ENCODE measurements around the gene UACA. TPM values are rescaled to one million over a fixed set of nuclear protein-coding genes. Genes with fewer than 3 reads are reported as not detected.

The UACA gene
- total RNA-seq, 1 experiment from 2014 or later = 38.0 TPM

DNA sequence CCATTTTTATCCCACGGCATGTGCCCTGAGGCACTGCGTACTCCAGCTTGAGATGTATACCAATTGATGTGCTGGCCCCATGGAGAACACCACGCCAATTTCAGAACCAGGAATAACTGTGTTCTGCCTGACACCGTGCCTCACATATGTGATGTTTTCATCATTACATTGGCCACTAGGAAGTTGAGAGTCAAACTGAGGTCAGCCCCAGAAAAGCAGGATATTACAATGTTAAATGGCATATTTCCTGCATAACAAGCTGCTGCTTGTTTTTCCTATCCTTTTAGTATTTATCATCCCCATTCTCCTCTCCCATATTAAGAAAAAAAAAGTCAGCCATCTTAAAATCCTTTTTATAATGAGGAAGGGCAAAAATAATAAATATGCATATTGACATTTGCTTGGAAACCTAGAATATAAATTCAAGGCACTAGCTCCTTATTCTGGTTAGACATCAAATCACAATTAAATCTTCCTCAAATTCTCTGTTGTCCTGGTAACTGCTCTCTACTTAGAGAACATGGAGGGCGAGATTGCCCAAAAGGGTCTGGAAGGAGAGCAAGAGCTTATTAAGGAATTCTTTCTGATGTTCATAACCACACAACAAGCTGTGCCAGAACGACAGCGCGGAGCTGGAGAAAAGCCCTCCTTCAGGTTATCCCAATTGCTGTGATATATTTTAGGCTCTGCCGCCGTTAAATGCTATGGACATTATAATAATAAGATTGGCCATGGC, 112.6 kb downstream of the UACA start:
- Histone ChIP-seq H3K79me1 (ENCODE audit: insufficient read depth, low read depth, low read length, poor library complexity, severe bottlenecking) (no peaks in the 10 kb centered on the region), H2BK15ac (ENCODE audit: low read depth, low read length) (no peak overlapping the region), H2BK120ac (ENCODE audit: low read depth, low read length, poor library complexity, severe bottlenecking) (no peak overlapping the region), H2AFZ (ENCODE audit: low read length) (no peak overlapping the region), H4K20me1 (ENCODE audit: control insufficient read depth, insufficient read depth, insufficient read length) (no peaks in the 10 kb centered on the region), H3K23ac (ENCODE audit: insufficient read length, low read depth, low read length) (no peak overlapping the region), H3K4ac (ENCODE audit: low read depth, low read length) (no peak overlapping the region), H2BK20ac (ENCODE audit: low read depth, low read length, poor library complexity, severe bottlenecking) (no peak overlapping the region), H3K18ac (ENCODE audit: insufficient read length, low read depth, low read length) (no peak overlapping the region), H2BK12ac (ENCODE audit: insufficient read length, low read depth, low read length) (no peak overlapping the region), H4K91ac (ENCODE audit: insufficient read length, low read depth, low read length) (no peak overlapping the region), H3K23me2 (ENCODE audit: insufficient read length, low read depth, low read length, poor library complexity, severe bottlenecking) (no peaks in the 10 kb centered on the region), H3K27me3 (ENCODE audit: insufficient read depth, low read length) (no peaks in the 10 kb centered on the region), H3K27ac (ENCODE audit: insufficient read length, low read depth, low read length) (no peak overlapping the region), H3K14ac (ENCODE audit: insufficient read depth, low read length) (no peak overlapping the region), H4K5ac (ENCODE audit: insufficient read length, low read depth, low read length) (no peak overlapping the region), H4K8ac (replicated peaks; ENCODE audit: insufficient read length, low read depth, low read length) (no peak overlapping the region), H2BK5ac (ENCODE audit: insufficient read length, low read length) (no peak overlapping the region), H3K79me2 (ENCODE audit: insufficient read depth, low read length) (no peaks in the 10 kb centered on the region), H3K56ac (ENCODE audit: insufficient read length, low read depth, low read length) (no peak overlapping the region), H3K9ac (ENCODE audit: extremely low read depth, insufficient read length, low read length) (no peak overlapping the region), H3T11ph (ENCODE audit: low read length) (no peak overlapping the region), H2AK5ac (ENCODE audit: insufficient read length, low read length) (no peak overlapping the region), H3K4me1 (ENCODE audit: insufficient read depth, low read length) (no peaks in the 10 kb centered on the region), H3K9me3 (ENCODE audit: control insufficient read depth, low read depth, low read length) (no peaks in the 10 kb centered on the region), H3K4me2 (ENCODE audit: insufficient read depth, insufficient read length, low read length) (no peak overlapping the region)
- Mint-ChIP-seq H3K27me3 (ENCODE audit: low read depth) (no peaks in the 10 kb centered on the region), H3K9me3 (no peaks in the 10 kb centered on the region), H3K4me3 (no peak overlapping the region), H3K36me3 (ENCODE audit: insufficient read depth in 1 of 3, low read depth in 3 of 3) (peaks cover 0 to 4% (median 0%) of the 10 kb centered on the region in 3 experiments; a peak in 1 of 7 replicates), H3K4me1 (no peaks in the 10 kb centered on the region), H3K27ac (no peak overlapping the region)
- DNase-seq = no peak
- TF ChIP-seq, protein P1, sequence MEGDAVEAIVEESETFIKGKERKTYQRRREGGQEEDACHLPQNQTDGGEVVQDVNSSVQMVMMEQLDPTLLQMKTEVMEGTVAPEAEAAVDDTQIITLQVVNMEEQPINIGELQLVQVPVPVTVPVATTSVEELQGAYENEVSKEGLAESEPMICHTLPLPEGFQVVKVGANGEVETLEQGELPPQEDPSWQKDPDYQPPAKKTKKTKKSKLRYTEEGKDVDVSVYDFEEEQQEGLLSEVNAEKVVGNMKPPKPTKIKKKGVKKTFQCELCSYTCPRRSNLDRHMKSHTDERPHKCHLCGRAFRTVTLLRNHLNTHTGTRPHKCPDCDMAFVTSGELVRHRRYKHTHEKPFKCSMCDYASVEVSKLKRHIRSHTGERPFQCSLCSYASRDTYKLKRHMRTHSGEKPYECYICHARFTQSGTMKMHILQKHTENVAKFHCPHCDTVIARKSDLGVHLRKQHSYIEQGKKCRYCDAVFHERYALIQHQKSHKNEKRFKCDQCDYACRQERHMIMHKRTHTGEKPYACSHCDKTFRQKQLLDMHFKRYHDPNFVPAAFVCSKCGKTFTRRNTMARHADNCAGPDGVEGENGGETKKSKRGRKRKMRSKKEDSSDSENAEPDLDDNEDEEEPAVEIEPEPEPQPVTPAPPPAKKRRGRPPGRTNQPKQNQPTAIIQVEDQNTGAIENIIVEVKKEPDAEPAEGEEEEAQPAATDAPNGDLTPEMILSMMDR (conservative IDR thresholded peaks at IDR 0.05) = no peak
- no CpG with 5 or more reads among the region's 10 CpGs for WGBS (ENCODE audit: extremely low coverage, insufficient read length, low lambda C conversion rate)

Measured in H9 (cell line).